ENCODE results near the gene STK32B.

DNA sequence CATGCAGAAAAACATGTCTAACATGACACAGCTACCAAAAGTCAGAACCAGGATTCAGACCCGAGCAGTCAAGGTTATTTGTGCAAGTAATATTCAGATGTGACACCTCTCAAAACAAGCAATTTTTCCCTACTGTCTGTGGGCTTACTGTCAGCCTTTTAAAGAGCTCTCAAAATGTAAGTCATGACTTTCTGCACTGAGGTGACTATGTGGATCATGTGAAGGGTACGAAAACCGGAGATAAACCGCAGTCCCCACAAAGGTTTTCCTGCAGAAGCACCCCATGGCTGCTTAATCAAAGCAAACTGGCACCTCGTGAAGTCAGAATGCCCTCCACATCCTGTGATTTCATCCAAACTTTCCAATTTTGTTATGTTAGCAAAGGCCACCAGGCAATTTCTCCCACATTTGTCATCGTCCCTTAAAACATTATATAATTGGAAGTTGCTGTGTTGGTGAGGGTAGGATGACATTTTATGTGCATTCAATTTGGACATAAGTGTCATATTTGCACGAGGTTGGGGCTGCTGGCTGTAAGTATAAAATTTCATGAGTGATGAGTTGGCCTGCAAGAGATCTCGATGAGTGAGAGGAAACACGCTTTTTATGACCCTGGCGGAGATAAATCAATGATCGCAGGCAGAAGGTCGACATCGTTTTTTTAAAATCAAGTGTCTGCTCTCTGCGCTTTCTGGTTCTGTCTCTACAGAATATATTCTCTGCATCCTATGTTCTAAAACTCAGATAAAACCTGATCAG is 161.2 kb downstream of the STK32B start:
- TF ChIP-seq ZNF445 (CRISPR knock-in tag; IDR thresholded peaks at IDR 0.05; ENCODE audit: low read depth): no peak
- TF ChIP-seq DPF2 (IDR thresholded peaks at IDR 0.05): no peak
- TF ChIP-seq SIX5 (IDR thresholded peaks at IDR 0.05; ENCODE audit: borderline replicate concordance in 1 of 2, insufficient read depth in 1 of 2, low read depth in 1 of 2, low read length in 2 of 2): no peak
- TF ChIP-seq, protein P1, sequence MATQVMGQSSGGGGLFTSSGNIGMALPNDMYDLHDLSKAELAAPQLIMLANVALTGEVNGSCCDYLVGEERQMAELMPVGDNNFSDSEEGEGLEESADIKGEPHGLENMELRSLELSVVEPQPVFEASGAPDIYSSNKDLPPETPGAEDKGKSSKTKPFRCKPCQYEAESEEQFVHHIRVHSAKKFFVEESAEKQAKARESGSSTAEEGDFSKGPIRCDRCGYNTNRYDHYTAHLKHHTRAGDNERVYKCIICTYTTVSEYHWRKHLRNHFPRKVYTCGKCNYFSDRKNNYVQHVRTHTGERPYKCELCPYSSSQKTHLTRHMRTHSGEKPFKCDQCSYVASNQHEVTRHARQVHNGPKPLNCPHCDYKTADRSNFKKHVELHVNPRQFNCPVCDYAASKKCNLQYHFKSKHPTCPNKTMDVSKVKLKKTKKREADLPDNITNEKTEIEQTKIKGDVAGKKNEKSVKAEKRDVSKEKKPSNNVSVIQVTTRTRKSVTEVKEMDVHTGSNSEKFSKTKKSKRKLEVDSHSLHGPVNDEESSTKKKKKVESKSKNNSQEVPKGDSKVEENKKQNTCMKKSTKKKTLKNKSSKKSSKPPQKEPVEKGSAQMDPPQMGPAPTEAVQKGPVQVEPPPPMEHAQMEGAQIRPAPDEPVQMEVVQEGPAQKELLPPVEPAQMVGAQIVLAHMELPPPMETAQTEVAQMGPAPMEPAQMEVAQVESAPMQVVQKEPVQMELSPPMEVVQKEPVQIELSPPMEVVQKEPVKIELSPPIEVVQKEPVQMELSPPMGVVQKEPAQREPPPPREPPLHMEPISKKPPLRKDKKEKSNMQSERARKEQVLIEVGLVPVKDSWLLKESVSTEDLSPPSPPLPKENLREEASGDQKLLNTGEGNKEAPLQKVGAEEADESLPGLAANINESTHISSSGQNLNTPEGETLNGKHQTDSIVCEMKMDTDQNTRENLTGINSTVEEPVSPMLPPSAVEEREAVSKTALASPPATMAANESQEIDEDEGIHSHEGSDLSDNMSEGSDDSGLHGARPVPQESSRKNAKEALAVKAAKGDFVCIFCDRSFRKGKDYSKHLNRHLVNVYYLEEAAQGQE (IDR thresholded peaks at IDR 0.05; ENCODE audit: borderline replicate concordance): no peak
- TF ChIP-seq, protein P1 (CRISPR knock-in tag; IDR thresholded peaks at IDR 0.05; ENCODE audit: low read depth): no peak
- TF ChIP-seq, protein P2, sequence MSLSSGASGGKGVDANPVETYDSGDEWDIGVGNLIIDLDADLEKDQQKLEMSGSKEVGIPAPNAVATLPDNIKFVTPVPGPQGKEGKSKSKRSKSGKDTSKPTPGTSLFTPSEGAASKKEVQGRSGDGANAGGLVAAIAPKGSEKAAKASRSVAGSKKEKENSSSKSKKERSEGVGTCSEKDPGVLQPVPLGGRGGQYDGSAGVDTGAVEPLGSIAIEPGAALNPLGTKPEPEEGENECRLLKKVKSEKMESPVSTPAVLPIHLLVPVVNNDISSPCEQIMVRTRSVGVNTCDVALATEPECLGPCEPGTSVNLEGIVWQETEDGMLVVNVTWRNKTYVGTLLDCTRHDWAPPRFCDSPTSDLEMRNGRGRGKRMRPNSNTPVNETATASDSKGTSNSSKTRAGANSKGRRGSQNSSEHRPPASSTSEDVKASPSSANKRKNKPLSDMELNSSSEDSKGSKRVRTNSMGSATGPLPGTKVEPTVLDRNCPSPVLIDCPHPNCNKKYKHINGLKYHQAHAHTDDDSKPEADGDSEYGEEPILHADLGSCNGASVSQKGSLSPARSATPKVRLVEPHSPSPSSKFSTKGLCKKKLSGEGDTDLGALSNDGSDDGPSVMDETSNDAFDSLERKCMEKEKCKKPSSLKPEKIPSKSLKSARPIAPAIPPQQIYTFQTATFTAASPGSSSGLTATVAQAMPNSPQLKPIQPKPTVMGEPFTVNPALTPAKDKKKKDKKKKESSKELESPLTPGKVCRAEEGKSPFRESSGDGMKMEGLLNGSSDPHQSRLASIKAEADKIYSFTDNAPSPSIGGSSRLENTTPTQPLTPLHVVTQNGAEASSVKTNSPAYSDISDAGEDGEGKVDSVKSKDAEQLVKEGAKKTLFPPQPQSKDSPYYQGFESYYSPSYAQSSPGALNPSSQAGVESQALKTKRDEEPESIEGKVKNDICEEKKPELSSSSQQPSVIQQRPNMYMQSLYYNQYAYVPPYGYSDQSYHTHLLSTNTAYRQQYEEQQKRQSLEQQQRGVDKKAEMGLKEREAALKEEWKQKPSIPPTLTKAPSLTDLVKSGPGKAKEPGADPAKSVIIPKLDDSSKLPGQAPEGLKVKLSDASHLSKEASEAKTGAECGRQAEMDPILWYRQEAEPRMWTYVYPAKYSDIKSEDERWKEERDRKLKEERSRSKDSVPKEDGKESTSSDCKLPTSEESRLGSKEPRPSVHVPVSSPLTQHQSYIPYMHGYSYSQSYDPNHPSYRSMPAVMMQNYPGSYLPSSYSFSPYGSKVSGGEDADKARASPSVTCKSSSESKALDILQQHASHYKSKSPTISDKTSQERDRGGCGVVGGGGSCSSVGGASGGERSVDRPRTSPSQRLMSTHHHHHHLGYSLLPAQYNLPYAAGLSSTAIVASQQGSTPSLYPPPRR (CRISPR knock-in tag; IDR thresholded peaks at IDR 0.05; ENCODE audit: borderline replicate concordance): no peak
- TF ChIP-seq SP1 (CRISPR knock-in tag; IDR thresholded peaks at IDR 0.05): no peak
- TF ChIP-seq, protein P3, sequence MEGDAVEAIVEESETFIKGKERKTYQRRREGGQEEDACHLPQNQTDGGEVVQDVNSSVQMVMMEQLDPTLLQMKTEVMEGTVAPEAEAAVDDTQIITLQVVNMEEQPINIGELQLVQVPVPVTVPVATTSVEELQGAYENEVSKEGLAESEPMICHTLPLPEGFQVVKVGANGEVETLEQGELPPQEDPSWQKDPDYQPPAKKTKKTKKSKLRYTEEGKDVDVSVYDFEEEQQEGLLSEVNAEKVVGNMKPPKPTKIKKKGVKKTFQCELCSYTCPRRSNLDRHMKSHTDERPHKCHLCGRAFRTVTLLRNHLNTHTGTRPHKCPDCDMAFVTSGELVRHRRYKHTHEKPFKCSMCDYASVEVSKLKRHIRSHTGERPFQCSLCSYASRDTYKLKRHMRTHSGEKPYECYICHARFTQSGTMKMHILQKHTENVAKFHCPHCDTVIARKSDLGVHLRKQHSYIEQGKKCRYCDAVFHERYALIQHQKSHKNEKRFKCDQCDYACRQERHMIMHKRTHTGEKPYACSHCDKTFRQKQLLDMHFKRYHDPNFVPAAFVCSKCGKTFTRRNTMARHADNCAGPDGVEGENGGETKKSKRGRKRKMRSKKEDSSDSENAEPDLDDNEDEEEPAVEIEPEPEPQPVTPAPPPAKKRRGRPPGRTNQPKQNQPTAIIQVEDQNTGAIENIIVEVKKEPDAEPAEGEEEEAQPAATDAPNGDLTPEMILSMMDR (IDR thresholded peaks at IDR 0.05 in 2 of 3, conservative IDR thresholded peaks at IDR 0.05 in 1 of 3; ENCODE audit: insufficient read depth in 2 of 3, low read depth in 1 of 3, low read length in 3 of 3): no peak
